ENCODE measurements around the gene GALNT10. TPM values are rescaled to one million over a fixed set of nuclear protein-coding genes. Genes with fewer than 3 reads are reported as not detected.

Gene GALNT10, protein sequence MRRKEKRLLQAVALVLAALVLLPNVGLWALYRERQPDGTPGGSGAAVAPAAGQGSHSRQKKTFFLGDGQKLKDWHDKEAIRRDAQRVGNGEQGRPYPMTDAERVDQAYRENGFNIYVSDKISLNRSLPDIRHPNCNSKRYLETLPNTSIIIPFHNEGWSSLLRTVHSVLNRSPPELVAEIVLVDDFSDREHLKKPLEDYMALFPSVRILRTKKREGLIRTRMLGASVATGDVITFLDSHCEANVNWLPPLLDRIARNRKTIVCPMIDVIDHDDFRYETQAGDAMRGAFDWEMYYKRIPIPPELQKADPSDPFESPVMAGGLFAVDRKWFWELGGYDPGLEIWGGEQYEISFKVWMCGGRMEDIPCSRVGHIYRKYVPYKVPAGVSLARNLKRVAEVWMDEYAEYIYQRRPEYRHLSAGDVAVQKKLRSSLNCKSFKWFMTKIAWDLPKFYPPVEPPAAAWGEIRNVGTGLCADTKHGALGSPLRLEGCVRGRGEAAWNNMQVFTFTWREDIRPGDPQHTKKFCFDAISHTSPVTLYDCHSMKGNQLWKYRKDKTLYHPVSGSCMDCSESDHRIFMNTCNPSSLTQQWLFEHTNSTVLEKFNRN
- 10 to 100 TPM; 24.9 to 76.4 (median 47.7) TPM for total RNA-seq
- polyA plus RNA-seq = 10 to 100 TPM in 1 of 3 donors, 1 to 10 TPM in 2; 5.3 to 12.2 (median 6.4) TPM
- long read RNA-seq, donor 1, full-length matches to known transcripts = 3 of 3 reads
- long read RNA-seq, donor 1, partial matches to known transcripts = 0 of 3 reads
- long read RNA-seq, donor 1, other reads (novel, unspliced or antisense) = 0 of 3 reads
- long read RNA-seq, donor 2, full-length matches to known transcripts = 3 of 3 reads
- long read RNA-seq, donor 2, partial matches to known transcripts = 0 of 3 reads
- long read RNA-seq, donor 2, other reads (novel, unspliced or antisense) = 0 of 3 reads
- long read RNA-seq, donor 3, partial matches to known transcripts = 6 of 6 reads
- long read RNA-seq, donor 3, other reads (novel, unspliced or antisense) = 0 of 6 reads
- long read RNA-seq, donor 4 = 0 reads
- long read RNA-seq, donor 5, full-length matches to known transcripts = 2 of 2 reads
- long read RNA-seq, donor 5, partial matches to known transcripts = 0 of 2 reads
- long read RNA-seq, donor 5, other reads (novel, unspliced or antisense) = 0 of 2 reads
- long read RNA-seq, donor 6, full-length matches to known transcripts = 6 of 6 reads
- long read RNA-seq, donor 6, partial matches to known transcripts = 0 of 6 reads
- long read RNA-seq, donor 6, other reads (novel, unspliced or antisense) = 0 of 6 reads
- long read RNA-seq, donor 7, full-length matches to known transcripts = 5 of 5 reads
- long read RNA-seq, donor 7, partial matches to known transcripts = 0 of 5 reads
- long read RNA-seq, donor 7, other reads (novel, unspliced or antisense) = 0 of 5 reads
- long read RNA-seq, donor 8, full-length matches to known transcripts = 3 of 3 reads
- long read RNA-seq, donor 8, partial matches to known transcripts = 0 of 3 reads
- long read RNA-seq, donor 8, other reads (novel, unspliced or antisense) = 0 of 3 reads
- long read RNA-seq, donor 9, full-length matches to known transcripts = 2 of 2 reads
- long read RNA-seq, donor 9, partial matches to known transcripts = 0 of 2 reads
- long read RNA-seq, donor 9, other reads (novel, unspliced or antisense) = 0 of 2 reads
- long read RNA-seq, donor 10 = 0 reads

DNA sequence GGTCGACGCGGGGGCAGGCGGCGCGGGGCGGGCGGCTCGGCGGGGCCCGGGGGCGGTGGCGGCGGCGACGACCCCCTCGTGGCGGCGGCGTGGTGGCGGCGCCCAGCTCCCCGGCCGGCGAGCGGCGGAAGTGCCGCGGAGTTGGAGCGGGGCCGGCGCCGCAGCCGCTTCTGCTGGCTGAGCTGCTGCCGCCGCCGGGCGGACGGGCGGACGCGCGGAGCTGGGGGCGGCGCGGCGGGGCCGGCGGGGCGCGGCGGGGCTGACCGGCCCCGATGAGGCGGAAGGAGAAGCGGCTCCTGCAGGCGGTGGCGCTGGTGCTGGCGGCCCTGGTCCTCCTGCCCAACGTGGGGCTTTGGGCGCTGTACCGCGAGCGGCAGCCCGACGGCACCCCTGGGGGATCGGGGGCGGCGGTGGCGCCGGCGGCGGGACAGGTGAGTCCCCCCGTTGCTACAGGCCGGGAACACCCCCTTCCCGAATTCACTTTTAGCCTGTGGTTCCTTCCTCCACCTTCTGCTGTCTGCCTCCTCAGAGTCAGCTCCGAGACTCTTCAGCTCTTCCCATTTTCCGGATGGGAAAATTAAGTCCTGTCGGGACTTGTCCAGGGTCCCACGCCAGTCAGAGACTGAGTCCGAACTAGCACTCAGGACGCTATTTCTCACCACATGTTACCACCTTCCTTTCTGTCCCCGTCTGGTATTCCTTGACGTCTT is at the start of gene GALNT10:
TSS of gene GALNT10 (plus strand) at position 139 of the 710 bp plus-strand sequence. CDS start at position 273, 134 bp downstream.
- H3K27ac ChIP-seq = peak within 1 kb of the TSS; percentile 77 to 91 (median 88)
- H3K9me3 ChIP-seq = no peaks in the 10 kb centered on the region
- peaks cover 0 to 7% (median 3%) of the 10 kb centered on the region in 4 donors for H3K36me3 ChIP-seq
- DNase-seq = peak; percentile 69 to 93
- intact Hi-C loops (cut with DNase I; ENCODE audit: low total_unique reads) = loop anchor here (10.0 kb wide), 1 partner anchor 104 kb away; no protein-coding TSS in a partner anchor
- H3K4me1 ChIP-seq = peaks cover 22 to 54% (median 43%) of the 10 kb centered on the region in 4 donors
- H3K27me3 ChIP-seq = no peaks in the 10 kb centered on the region
- no peak for TF ChIP-seq POLR2A (IDR thresholded peaks at IDR 0.05)
- TF ChIP-seq CTCF (IDR thresholded peaks at IDR 0.05) = no peak
- peak in 2 of 3 donors; percentile 17 to 77 for TF ChIP-seq POLR2AphosphoS5 (IDR thresholded peaks at IDR 0.05)
- TF ChIP-seq EP300 (IDR thresholded peaks at IDR 0.05) = no peak
- 0 to 2% (median 1%) methylated on average over 13 to 83 of the region's 84 CpGs for WGBS, 5 donors
- peak within 1 kb of the TSS; percentile 66 to 93 (median 78) for H3K4me3 ChIP-seq

- intact Hi-C loops (cut with DNase I; ENCODE audit: low total_unique reads) = no loop called here
- DNase-seq = no peak
- no peak for TF ChIP-seq POLR2AphosphoS5 (IDR thresholded peaks at IDR 0.05)
- no peak for TF ChIP-seq POLR2A (IDR thresholded peaks at IDR 0.05)
- no peak for TF ChIP-seq EP300 (IDR thresholded peaks at IDR 0.05)
- TF ChIP-seq CTCF (IDR thresholded peaks at IDR 0.05) = no peak
- no peaks in the 10 kb centered on the region for H3K27me3 ChIP-seq
- WGBS, 5 donors = 86 to 95% (median 92%) methylated on average over 1 of the region's 1 CpG
- no peak overlapping the region for H3K27ac ChIP-seq
- H3K9me3 ChIP-seq = no peaks in the 10 kb centered on the region
- peaks cover 0 to 9% (median 2%) of the 10 kb centered on the region in 4 donors for H3K4me1 ChIP-seq
- no peak overlapping the region for H3K4me3 ChIP-seq
- no peaks in the 10 kb centered on the region for H3K36me3 ChIP-seq
Observed at GRCh38 chr5:154141745-154142221, 48.8 kb upstream of the GALNT10 start.

GRCh38 chr5:154143211-154143641 is 47.3 kb upstream of the GALNT10 start:
- no peak for DNase-seq
- TF ChIP-seq CTCF (IDR thresholded peaks at IDR 0.05) (no peak), POLR2A (IDR thresholded peaks at IDR 0.05) (no peak), POLR2AphosphoS5 (IDR thresholded peaks at IDR 0.05) (no peak), EP300 (IDR thresholded peaks at IDR 0.05) (no peak)
- no peaks in the 10 kb centered on the region for H3K36me3 ChIP-seq
- H3K27me3 ChIP-seq = no peaks in the 10 kb centered on the region
- intact Hi-C loops (cut with DNase I; ENCODE audit: low total_unique reads) = no loop called here
- peaks cover 0 to 9% (median 2%) of the 10 kb centered on the region in 4 donors for H3K4me1 ChIP-seq
- H3K4me3 ChIP-seq = no peak overlapping the region
- no peak overlapping the region for H3K27ac ChIP-seq
- 71 to 85% (median 78%) methylated on average over 6 of the region's 6 CpGs for WGBS, 5 donors
- H3K9me3 ChIP-seq = no peaks in the 10 kb centered on the region

Data from stomach (tissue), 19 donors.